PC-9 (cell line): Measurements from ENCODE around the gene GRPR. TPM values are rescaled to one million over a fixed set of nuclear protein-coding genes. Genes with fewer than 3 reads are reported as not detected.

ENCODE experiments used
- BruUV-seq: library from RNA; stranded (reverse); fragments of 400-500 nt; replicated peaks from 2 replicates; lab custom pipeline; 2021; lab: Mats Ljungman, UMichigan
- CTCF ChIA-PET: fragments of 300-600 bp; sonication (Branson Sonifier 250); formaldehyde crosslinking; loops from one replicate; lab custom pipeline; 2022; ENCODE audit warnings: antibody characterized with exemption; lab: Charles Lee
- POLR2A ChIA-PET: fragments of 300-600 bp; sonication (Branson Sonifier 250); formaldehyde crosslinking; loops from one replicate; lab custom pipeline; 2022; ENCODE audit warnings: antibody characterized with exemption; ENCODE audit not compliant: unreplicated experiment; lab: Charles Lee
- DNase-seq, 2 experiments: peaks; one replicate each; pipeline versions ENCODE4 v3.0.0 to v3.0.0-alpha.2; 2015 to 2022; ENCODE audit warnings: mixed read lengths in 1 of 2
- H2AFZ ChIP-seq: fragments of 200-600 bp; sonication (generic); 2 replicates; pipeline ENCODE4 v1.8.1; 2017; ENCODE audit warnings: antibody characterized with exemption
- H3F3A ChIP-seq: fragments of 200-600 bp; sonication (generic); 2 replicates; pipeline ENCODE4 v1.8.1; 2017; ENCODE audit warnings: antibody characterized with exemption, mild to moderate bottlenecking, low read depth; ENCODE audit not compliant: insufficient read depth
- H3K27ac ChIP-seq: fragments of 200-600 bp; sonication (generic); 2 replicates; pipeline ENCODE4 v1.6.1; 2016; ENCODE audit warnings: mixed run types
- H3K27me3 ChIP-seq: fragments of 200-600 bp; sonication (generic); 2 replicates; pipeline ENCODE4 v1.6.1; 2016; ENCODE audit warnings: low read depth, mixed run types; ENCODE audit not compliant: insufficient read depth
- H3K36me3 ChIP-seq: fragments of 200-600 bp; sonication (generic); 2 replicates; pipeline ENCODE4 v1.6.1; 2016; ENCODE audit warnings: low read depth, mixed run types
- H3K4me1 ChIP-seq: fragments of 200-600 bp; sonication (generic); replicated peaks from 2 replicates; pipeline ENCODE4 v1.6.1; 2016; ENCODE audit warnings: mixed run types; ENCODE audit not compliant: insufficient read depth
- H3K4me2 ChIP-seq: fragments of 200-600 bp; sonication (generic); 2 replicates; pipeline ENCODE4 v1.6.1; 2017; ENCODE audit warnings: mixed run types
- H3K4me3 ChIP-seq: fragments of 200-600 bp; sonication (generic); 2 replicates; pipeline ENCODE4 v1.6.1; 2016; ENCODE audit warnings: mixed run types
- H3K79me2 ChIP-seq: fragments of 200-600 bp; sonication (generic); 2 replicates; pipeline ENCODE4 v1.6.1; 2017; ENCODE audit warnings: low read depth, mixed run types
- H3K9me2 ChIP-seq: fragments of 200-600 bp; sonication (generic); 2 replicates; pipeline ENCODE4 v1.8.1; 2017; ENCODE audit warnings: mild to moderate bottlenecking; ENCODE audit not compliant: insufficient read depth
- H3K9me3 ChIP-seq: fragments of 200-600 bp; sonication (generic); 2 replicates; pipeline ENCODE4 v1.8.1; 2016; ENCODE audit warnings: low read depth; ENCODE audit not compliant: insufficient read depth
- H4K20me1 ChIP-seq: fragments of 200-600 bp; sonication (generic); 2 replicates; pipeline ENCODE4 v1.8.1; 2017; ENCODE audit not compliant: insufficient read depth
- EZH2 ChIP-seq: fragments of 200-600 bp; sonication (generic); IDR thresholded peaks from 2 replicates; pipeline ENCODE4 v1.8.0; 2017; ENCODE audit warnings: antibody characterized with exemption, low read depth
- intact Hi-C: fragments of 100-400 bp; cut with micrococcal nuclease; formaldehyde crosslinking; loops from one replicate; pipeline ENCODE4 v1.10.0; 2022; ENCODE audit not compliant: unreplicated experiment
- total RNA-seq: library from RNA; stranded (reverse); gene quantifications from 2 replicates; pipeline ENCODE4 v1.2.3, GENCODE V29; 2021
- TF ChIP-seq, protein P1 (sequence below): fragments of 200-600 bp; sonication (generic); conservative IDR thresholded peaks from 2 replicates; pipeline ENCODE4 v1.6.1; 2017; ENCODE audit warnings: mixed run types, antibody characterized with exemption, mild to moderate bottlenecking, moderate library complexity

Gene GRPR
- total RNA-seq, 1 experiment from 2014 or later = 1.1 TPM

DNA sequence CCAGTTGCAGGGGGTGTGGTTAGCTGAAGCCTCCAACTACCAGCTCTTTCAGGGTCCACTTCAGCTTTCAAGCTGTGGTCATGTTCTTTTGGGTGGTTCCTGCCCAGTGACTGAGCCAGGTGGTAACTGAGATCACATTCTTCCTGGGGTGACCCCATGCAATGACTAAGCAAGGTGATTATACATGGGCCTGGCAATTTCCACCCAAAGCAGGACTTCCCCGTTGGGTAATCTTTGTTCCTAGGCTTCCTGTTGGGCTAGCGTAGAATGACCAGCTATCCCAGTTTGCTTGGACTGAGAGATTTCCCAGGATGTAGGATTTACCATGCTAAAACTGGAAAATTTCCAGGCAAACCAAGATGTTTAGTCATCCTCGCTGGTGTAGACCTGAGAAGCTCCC lies 25.5 kb downstream of the GRPR start:
- no peaks in the 10 kb centered on the region for H3K36me3 ChIP-seq
- no peaks in the 10 kb centered on the region for H4K20me1 ChIP-seq
- BruUV-seq = no TSS peak
- peak overlapping the region; percentile 49 for H3K27ac ChIP-seq
- H3K79me2 ChIP-seq = no peaks in the 10 kb centered on the region
- no peak for TF ChIP-seq EZH2
- TF ChIP-seq, protein P1, sequence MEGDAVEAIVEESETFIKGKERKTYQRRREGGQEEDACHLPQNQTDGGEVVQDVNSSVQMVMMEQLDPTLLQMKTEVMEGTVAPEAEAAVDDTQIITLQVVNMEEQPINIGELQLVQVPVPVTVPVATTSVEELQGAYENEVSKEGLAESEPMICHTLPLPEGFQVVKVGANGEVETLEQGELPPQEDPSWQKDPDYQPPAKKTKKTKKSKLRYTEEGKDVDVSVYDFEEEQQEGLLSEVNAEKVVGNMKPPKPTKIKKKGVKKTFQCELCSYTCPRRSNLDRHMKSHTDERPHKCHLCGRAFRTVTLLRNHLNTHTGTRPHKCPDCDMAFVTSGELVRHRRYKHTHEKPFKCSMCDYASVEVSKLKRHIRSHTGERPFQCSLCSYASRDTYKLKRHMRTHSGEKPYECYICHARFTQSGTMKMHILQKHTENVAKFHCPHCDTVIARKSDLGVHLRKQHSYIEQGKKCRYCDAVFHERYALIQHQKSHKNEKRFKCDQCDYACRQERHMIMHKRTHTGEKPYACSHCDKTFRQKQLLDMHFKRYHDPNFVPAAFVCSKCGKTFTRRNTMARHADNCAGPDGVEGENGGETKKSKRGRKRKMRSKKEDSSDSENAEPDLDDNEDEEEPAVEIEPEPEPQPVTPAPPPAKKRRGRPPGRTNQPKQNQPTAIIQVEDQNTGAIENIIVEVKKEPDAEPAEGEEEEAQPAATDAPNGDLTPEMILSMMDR = no peak
- peaks cover 16% of the 10 kb centered on the region; the same call in 1 of the 2 replicates for H3K4me1 ChIP-seq
- intact Hi-C loops = no loop called here
- DNase-seq = peak in 1 of 2 experiments; percentile 35
- peak overlapping the region; percentile 34; the same call in 1 of the 2 replicates for H3K4me2 ChIP-seq
- H3K4me3 ChIP-seq = no peak overlapping the region
- ChIA-PET POLR2A (no interaction called here), CTCF (no interaction called here)
- H3K27me3 ChIP-seq = no peaks in the 10 kb centered on the region
- no peaks in the 10 kb centered on the region for H3K9me3 ChIP-seq
- no peaks in the 10 kb centered on the region for H3K9me2 ChIP-seq
- no peaks in the 10 kb centered on the region for H3F3A ChIP-seq
- peak overlapping the region; percentile 43 for H2AFZ ChIP-seq

DNA sequence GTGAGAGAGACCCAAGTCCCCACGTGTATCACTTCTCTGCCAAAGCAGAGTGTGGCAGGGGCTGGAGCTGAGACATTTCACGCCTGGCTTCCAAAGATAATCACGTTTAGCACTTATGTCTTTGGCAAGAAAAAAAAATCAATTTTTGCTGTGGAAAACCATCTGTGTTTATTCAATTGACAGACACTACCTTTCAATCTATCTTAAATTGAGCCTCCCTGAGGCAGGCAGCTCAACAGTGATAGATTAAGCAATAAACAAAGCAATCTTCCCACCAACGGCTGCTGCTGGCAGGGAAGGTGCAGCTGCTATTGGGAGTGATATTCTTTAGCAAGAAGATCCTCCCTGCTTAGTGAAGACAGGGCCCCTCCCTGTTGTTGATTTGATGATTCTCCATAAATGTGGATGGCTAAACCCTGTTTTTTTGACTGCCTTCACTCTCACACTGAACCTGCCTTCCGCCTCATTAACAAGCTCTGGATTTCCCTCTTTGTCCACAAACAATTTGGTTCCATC lies 32.3 kb downstream of the GRPR start:
- ChIA-PET CTCF (no interaction called here), POLR2A (no interaction called here)
- no peak for DNase-seq
- Histone ChIP-seq H3K27ac (no peak overlapping the region), H3K9me3 (no peaks in the 10 kb centered on the region), H3F3A (no peaks in the 10 kb centered on the region), H3K4me1 (peaks cover 6% of the 10 kb centered on the region; the same call in 1 of the 2 replicates), H3K36me3 (no peaks in the 10 kb centered on the region), H3K27me3 (no peaks in the 10 kb centered on the region), H3K4me2 (no peak overlapping the region), H4K20me1 (no peaks in the 10 kb centered on the region), H3K79me2 (no peaks in the 10 kb centered on the region), H3K9me2 (no peaks in the 10 kb centered on the region), H3K4me3 (no peak overlapping the region), H2AFZ (no peak overlapping the region)
- TF ChIP-seq EZH2 = no peak
- TF ChIP-seq, protein P1 = no peak
- BruUV-seq = no TSS peak
- intact Hi-C loops = no loop called here

DNA sequence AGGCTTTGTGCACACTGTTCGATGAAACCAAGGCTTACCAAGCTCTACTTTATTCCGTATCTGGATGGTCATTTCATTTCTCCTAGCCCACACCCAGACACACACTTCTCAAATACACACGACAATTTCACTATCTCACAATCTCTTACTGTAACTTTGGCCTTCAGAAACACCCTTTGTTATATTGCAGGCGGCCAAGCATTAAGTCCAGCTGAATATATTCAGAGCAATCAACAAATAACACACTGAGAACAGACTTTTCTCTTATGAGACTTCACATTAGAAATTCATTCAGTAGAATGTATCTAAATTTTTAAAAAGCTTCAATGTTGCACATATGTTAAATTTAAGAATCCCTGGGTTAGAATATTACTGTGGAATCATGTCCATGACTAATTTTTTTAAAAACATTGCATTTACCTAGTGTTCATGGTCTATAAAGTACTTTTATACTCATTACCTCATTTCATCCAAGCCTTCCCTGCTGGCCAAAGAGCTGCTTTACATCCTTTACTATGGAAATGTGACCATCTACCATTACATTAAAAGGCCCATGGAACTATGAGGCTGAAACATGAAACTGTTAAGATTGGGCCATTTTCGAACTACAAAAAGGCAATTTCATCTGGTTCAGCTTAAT lies 33.4 kb downstream of the GRPR start:
- H3K9me2 ChIP-seq = no peaks in the 10 kb centered on the region
- H3F3A ChIP-seq = peaks cover 4% of the 10 kb centered on the region; the same call in 1 of the 2 replicates
- no peak overlapping the region for H2AFZ ChIP-seq
- intact Hi-C loops = no loop called here
- H3K4me2 ChIP-seq = no peak overlapping the region
- H3K4me3 ChIP-seq = no peak overlapping the region
- H3K36me3 ChIP-seq = no peaks in the 10 kb centered on the region
- H3K27me3 ChIP-seq = no peaks in the 10 kb centered on the region
- no peak for DNase-seq
- peaks cover 13% of the 10 kb centered on the region for H3K4me1 ChIP-seq
- H3K27ac ChIP-seq = no peak overlapping the region
- H3K9me3 ChIP-seq = no peaks in the 10 kb centered on the region
- no peak for TF ChIP-seq EZH2
- TF ChIP-seq, protein P1 = no peak
- H3K79me2 ChIP-seq = no peaks in the 10 kb centered on the region
- no TSS peak for BruUV-seq
- CTCF ChIA-PET = no interaction called here
- POLR2A ChIA-PET = no interaction called here
- H4K20me1 ChIP-seq = no peaks in the 10 kb centered on the region
